GM12873 (cell line): ENCODE data around the gene PRDM5.

ENCODE experiments used
- TF ChIP-seq, protein P1 (sequence below): IDR thresholded peaks from 2 replicates; pipeline ENCODE4 v1.5.1; 2012; ENCODE audit warnings: low read depth, mild to moderate bottlenecking, moderate library complexity, low read length, control low read depth; ENCODE audit not compliant: insufficient read depth; ENCODE audit errors: missing control alignments

Gene PRDM5

DNA sequence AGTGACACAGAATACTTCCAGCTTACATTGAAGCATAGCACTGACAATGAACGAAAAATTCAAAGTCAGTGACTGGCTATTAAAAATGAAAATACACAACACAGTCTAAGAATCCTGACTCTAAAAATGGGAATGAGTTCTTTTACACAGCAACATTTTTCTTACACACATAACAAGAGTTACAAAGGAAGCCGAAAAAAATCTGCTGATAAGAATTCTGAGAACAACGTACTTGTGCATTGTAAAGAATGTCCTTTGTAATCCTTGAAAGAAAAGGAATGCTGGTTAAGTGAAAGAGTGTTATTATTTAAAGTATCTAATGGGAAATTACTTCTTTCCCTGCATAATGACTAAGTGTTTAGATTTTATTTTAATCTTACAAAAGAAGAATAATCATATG, 199.4 kb downstream of the PRDM5 start:
- TF ChIP-seq, protein P1, sequence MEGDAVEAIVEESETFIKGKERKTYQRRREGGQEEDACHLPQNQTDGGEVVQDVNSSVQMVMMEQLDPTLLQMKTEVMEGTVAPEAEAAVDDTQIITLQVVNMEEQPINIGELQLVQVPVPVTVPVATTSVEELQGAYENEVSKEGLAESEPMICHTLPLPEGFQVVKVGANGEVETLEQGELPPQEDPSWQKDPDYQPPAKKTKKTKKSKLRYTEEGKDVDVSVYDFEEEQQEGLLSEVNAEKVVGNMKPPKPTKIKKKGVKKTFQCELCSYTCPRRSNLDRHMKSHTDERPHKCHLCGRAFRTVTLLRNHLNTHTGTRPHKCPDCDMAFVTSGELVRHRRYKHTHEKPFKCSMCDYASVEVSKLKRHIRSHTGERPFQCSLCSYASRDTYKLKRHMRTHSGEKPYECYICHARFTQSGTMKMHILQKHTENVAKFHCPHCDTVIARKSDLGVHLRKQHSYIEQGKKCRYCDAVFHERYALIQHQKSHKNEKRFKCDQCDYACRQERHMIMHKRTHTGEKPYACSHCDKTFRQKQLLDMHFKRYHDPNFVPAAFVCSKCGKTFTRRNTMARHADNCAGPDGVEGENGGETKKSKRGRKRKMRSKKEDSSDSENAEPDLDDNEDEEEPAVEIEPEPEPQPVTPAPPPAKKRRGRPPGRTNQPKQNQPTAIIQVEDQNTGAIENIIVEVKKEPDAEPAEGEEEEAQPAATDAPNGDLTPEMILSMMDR: no peak

DNA sequence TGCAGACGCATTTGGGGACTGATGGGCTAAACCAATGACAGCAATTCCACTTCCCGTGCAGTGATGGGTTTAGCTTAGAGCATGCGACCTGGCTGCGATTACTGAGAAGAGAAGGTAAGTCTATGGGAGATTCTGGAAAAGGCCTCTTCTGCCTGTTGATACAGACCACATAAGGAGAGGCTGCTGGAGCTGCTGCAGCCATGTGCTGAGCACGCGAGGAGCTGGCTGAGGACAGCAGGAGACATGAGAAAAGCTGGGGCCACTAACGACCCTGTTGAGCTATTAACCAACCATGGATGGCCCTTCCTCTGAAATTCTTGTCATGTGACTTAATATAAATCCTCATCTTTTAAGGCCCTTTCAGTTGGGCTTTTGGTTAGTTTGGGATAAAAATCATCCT, 199.9 kb downstream of the PRDM5 start:
- TF ChIP-seq, protein P1: no peak

DNA sequence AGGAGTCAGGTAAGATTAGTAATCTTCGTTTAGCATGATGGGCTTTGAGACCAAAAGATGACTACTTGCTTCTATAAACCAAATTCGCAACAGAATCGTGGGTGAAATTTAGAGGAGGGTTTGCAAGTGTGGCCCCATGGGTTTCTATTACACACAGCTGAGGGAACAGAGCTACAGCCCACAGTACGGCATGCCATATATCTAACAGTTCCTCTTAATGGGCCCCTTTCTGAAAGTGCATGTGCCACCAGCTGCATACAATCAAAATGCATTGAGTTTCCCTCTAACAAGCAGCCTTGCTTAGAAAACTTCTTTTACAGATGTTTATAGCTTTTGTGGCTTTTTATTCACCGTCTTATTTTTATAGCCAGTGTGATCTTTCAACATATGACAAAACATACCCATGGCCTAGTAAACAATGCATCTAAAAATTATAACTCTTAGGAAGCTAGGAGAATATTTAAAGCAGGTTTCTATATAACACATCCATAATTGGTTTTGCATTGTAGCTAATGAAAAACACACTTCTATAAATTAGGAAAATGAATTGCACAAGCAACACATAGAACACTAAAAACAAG, 202.1 kb downstream of the PRDM5 start:
- TF ChIP-seq, protein P1: no peak

DNA sequence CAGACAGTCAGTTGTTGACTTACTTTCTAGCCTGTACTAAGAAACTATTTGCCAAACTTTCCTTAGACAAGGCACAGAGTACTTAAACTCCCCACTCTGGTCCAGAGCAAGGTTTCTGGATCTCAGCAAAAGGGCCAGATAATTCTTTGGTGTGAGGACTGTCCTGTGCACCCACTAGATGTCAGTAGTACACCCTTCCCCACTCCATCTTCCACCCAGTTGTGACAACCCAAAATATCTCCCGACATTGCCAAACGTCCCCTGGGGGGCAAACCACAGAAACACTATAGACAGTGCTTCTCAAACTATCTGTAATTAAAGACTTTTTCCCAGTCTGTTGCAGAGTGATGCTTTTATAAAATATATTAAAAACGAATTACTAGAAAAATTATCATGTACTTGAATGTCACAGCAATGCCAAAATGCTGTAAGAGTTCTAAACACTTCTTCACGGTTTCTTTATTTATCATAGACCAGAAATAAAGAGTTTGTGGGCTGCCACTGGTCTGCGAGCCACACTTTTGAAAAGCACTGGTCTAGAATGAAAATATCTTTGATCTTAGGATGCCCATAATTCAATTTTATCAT, 203.5 kb downstream of the PRDM5 start:
- TF ChIP-seq, protein P1: peak; percentile 74

DNA sequence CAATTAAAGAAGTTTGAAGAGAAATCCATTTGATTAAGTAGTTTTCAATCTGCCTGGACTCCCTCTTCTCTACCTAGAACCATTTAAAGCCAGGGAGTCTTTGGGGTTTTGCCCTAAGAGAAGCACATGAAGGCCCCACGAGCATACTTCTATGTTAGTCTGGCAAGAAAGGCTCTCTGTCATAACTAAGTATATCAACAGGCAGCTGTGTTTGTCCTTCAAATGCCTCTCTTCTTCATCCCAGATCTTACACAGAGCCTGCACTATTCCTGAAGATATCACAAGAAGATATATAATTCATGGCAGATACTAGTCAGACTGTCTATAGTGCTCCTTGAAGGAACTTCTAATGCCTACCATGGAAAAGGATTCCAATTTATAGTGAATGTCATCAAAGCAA, 206.2 kb downstream of the PRDM5 start:
- TF ChIP-seq, protein P1: no peak

DNA sequence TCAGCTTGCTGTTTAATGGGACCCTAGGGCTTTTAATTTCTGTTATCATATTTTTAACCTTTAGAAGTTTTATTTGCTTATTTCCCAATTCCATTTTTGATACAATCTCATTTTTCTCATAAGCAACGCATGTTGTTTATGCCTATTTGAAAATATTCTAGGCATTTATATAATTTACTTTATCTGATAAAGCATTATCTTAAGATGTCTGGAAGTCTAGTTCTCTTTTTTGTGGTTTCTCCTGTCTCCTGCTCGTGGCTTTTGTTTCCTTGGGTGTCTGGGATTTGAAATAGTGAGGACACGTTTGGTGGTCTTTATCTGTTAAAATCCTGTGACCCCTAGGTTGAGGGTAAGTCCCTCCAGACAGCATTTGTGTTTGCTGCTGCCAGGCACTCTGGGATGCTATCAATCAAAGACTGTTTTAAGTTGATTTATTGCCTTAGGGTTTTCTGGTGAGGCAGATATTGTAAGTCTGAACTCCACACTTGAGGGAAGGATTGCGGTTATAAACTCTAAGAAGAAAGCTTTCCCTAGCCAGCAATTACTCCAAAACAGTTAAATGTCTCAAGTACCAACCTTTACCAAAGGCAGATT, 208.0 kb downstream of the PRDM5 start:
- TF ChIP-seq, protein P1: no peak

DNA sequence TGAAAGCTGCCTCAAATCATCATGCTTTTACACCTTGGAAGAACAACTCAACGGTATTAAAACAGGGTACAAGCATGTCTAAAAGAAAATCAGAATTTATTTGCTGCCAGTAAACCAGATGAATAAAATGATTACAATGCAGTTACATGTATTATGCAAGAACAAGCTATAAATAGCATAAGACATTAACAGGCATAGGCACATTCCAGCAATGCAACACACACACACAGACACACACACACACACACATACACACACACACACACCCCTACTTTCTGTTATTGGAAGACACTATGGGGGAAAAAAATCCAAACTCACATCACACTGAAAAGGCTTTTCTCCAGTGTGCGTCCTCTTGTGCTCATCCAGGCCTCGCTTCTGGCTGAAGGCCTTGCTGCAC, 212.5 kb downstream of the PRDM5 start:
- TF ChIP-seq, protein P1: no peak
